Transverse colon (tissue), 4 donors: ENCODE data around the gene SLC2A13. TPM values are rescaled to one million over a fixed set of nuclear protein-coding genes. Genes with fewer than 3 reads are reported as not detected.

Experiments
- DNase-seq: peaks from one replicate; pipeline ENCODE4 v3.0.0-alpha.2; 2019
- H3K27ac ChIP-seq, 4 donors: fragments of 200-600 bp; sonication (generic); 2 replicates each; pipeline ENCODE4 v1.5.1; 2016 to 2018; ENCODE audit warnings: inconsistent platforms in 4 of 4
- H3K27me3 ChIP-seq: fragments of 200-600 bp; sonication (generic); 2 replicates; pipeline ENCODE4 v1.5.1; 2017; ENCODE audit warnings: inconsistent platforms
- H3K36me3 ChIP-seq, 4 donors: fragments of 200-600 bp; sonication (generic); 2 replicates each; pipeline ENCODE4 v1.5.1; 2017 to 2019; ENCODE audit warnings: inconsistent platforms in 4 of 4
- H3K4me1 ChIP-seq, 4 donors: fragments of 200-600 bp; sonication (generic); 2 replicates each; pipeline ENCODE4 v1.5.1; 2017 to 2020; ENCODE audit warnings: inconsistent platforms in 4 of 4
- H3K4me3 ChIP-seq, 4 donors: fragments of 200-600 bp; sonication (generic); 1 replicate in 1 of 4; 2 replicates in 3 of 4; pipeline versions ENCODE4 v1.5.1 to v1.6.1; 2017 to 2019; ENCODE audit warnings: inconsistent platforms in 4 of 4
- H3K9me3 ChIP-seq, 2 donors: fragments of 200-600 bp; sonication (generic); 2 replicates each; pipeline ENCODE4 v1.5.1; 2017 to 2019; ENCODE audit warnings: inconsistent platforms in 2 of 2
- EP300 ChIP-seq: sonication (generic); formaldehyde crosslinking; IDR thresholded peaks from one replicate; pipeline ENCODE4 v1.6.1; 2017; ENCODE audit warnings: antibody characterized with exemption, low read depth
- POLR2A ChIP-seq: fragments of 450-650 bp; IDR thresholded peaks from one replicate; pipeline ENCODE4 v1.6.1; 2016; ENCODE audit warnings: antibody characterized with exemption, mild to moderate bottlenecking, moderate library complexity
- POLR2AphosphoS5 ChIP-seq, 3 donors: sonication (generic); formaldehyde crosslinking; IDR thresholded peaks; one replicate each; pipeline ENCODE4 v1.6.1; 2016; ENCODE audit warnings: antibody characterized with exemption in 3 of 3
- WGBS, 2 donors: methylation state at CpG; one replicate each; pipeline ENCODE4 v1.1.5; 2018; ENCODE audit warnings: low coverage in 1 of 2; 5-methylcytosine and 5-hydroxymethylcytosine counted together
- in situ Hi-C, 4 donors: fragments of 200-750 bp; cut with MboI; loops; one replicate each; pipeline versions ENCODE4 v1.15.0 to v1.15.1; 2017; ENCODE audit warnings: low sequenced_read_pairs in 3 of 4, low pct_ligation_motif_present in 1 of 4, low pct_unique_long_range_greater_than_20kb in 1 of 4
- intact Hi-C: fragments of 100-400 bp; cut with DNase I; formaldehyde crosslinking; loops from one replicate; pipeline ENCODE4 v1.15.1; 2023; ENCODE audit warnings: low total_unique reads
- total RNA-seq, 4 donors: library from RNA; depleted of rRNA; stranded (reverse); fragments of >200 nt; gene quantifications; one replicate each; pipeline ENCODE4 v1.1.0, GENCODE V29; 2016
- TF ChIP-seq, protein P1 (sequence below), 5 experiments: fragments of 200-600 bp in 3 of 5; fragments of 450-650 bp in 2 of 5; sonication (generic) in 3 of 5; IDR thresholded peaks; 1 replicate in 2 of 5; 2 replicates in 3 of 5; pipeline ENCODE4 v1.5.1; 2016 to 2017; ENCODE audit warnings: antibody characterized with exemption in 5 of 5, inconsistent platforms in 3 of 5, mild to moderate bottlenecking in 2 of 5, moderate library complexity in 1 of 5

SLC2A13 gene
- total RNA-seq, 4 donors from 2014 or later, result 31.8 to 70.7 (median 46.8) TPM

DNA sequence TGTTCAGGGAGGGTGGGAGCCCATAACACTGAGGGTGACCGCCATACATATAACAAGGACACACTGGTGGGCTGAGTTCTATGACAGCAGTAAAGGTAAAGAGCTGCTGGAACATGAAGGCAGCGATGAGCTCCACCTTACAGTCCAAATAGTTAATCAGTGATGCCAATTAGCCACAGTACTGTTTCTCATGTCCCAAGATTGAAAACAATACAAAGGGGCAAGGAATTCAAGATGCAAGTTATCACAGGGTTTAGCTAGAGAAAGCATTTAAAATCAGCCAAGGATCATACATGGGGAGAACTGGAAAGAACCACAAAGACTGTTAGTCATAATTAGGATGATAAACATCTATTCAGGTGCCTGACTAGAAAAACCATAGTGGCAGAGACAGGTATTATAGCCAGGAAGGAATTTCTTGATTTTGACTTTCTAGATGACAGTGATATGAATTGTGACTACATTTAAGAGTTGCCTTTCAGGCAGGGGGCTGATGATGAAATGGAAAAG, 221.2 kb downstream of the SLC2A13 start:
- H3K4me3 ChIP-seq, result no peak overlapping the region
- intact Hi-C loops, result no loop called here
- no peaks in the 10 kb centered on the region for H3K27me3 ChIP-seq
- WGBS, 2 donors, result 94 to 100% methylated on average over 2 of the region's 2 CpGs
- no peak for DNase-seq
- H3K4me1 ChIP-seq, result no peaks in the 10 kb centered on the region
- in situ Hi-C loops, result no loop called here
- H3K9me3 ChIP-seq, result no peaks in the 10 kb centered on the region
- TF ChIP-seq POLR2A (no peak), POLR2AphosphoS5 (IDR thresholded peaks at IDR 0.05) (no peak), EP300 (no peak)
- TF ChIP-seq, protein P1, sequence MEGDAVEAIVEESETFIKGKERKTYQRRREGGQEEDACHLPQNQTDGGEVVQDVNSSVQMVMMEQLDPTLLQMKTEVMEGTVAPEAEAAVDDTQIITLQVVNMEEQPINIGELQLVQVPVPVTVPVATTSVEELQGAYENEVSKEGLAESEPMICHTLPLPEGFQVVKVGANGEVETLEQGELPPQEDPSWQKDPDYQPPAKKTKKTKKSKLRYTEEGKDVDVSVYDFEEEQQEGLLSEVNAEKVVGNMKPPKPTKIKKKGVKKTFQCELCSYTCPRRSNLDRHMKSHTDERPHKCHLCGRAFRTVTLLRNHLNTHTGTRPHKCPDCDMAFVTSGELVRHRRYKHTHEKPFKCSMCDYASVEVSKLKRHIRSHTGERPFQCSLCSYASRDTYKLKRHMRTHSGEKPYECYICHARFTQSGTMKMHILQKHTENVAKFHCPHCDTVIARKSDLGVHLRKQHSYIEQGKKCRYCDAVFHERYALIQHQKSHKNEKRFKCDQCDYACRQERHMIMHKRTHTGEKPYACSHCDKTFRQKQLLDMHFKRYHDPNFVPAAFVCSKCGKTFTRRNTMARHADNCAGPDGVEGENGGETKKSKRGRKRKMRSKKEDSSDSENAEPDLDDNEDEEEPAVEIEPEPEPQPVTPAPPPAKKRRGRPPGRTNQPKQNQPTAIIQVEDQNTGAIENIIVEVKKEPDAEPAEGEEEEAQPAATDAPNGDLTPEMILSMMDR (IDR thresholded peaks at IDR 0.05), result no peak
- no peak overlapping the region for H3K27ac ChIP-seq
- no peaks in the 10 kb centered on the region for H3K36me3 ChIP-seq

DNA sequence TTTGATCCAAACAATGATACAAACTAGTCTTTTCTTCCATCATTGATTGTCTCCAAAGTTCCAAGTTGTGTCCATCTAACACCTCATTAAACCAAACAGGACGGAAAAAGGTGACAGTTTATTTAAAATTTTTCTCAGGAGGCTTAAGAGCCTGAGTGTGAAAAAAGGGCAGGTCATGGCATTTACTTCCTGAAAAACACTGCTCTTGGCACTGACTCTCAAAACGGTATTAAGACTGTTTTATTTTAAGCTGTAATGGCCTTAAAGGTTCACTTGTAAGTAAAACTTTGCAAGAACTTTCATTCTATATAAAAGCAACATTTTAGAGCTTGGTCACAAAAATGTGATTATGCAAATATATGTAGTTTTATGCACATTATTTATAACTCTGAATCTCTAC, 222.5 kb downstream of the SLC2A13 start:
- intact Hi-C loops, result no loop called here
- Histone ChIP-seq H3K4me3 (no peak overlapping the region), H3K27me3 (no peaks in the 10 kb centered on the region), H3K36me3 (no peaks in the 10 kb centered on the region), H3K9me3 (peaks cover 9 to 11% of the 10 kb centered on the region in 2 donors), H3K27ac (no peak overlapping the region), H3K4me1 (no peaks in the 10 kb centered on the region)
- in situ Hi-C loops, result no loop called here
- TF ChIP-seq, protein P1 (IDR thresholded peaks at IDR 0.05), result no peak
- TF ChIP-seq EP300 (no peak), POLR2AphosphoS5 (IDR thresholded peaks at IDR 0.05) (no peak), POLR2A (no peak)
- WGBS, 2 donors, result 55 to 66% methylated on average over 2 of the region's 2 CpGs
- no peak for DNase-seq

DNA sequence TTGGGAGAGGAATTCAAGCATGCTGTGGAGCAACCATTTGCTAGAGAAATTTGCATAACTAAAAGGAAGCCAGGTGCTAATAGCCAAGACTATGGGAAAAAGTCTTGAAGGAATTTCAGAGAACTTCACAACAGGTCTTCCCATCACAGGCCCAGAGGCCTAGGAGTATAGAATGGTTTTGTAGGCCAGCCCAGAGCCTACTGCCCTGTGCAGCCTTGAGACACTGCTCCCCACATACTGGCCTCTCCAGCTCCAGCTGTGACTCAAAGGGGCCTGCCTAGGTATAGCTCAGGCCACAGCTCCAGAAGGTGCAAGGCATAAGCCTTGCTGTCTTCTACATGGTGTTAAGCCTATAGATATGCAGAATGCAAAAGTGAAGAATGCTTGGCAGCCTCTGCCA, 227.1 kb downstream of the SLC2A13 start:
- no peak overlapping the region for H3K4me3 ChIP-seq
- peaks cover 10 to 11% of the 10 kb centered on the region in 2 donors for H3K9me3 ChIP-seq
- in situ Hi-C loops (no loop called here), intact Hi-C loops (no loop called here)
- TF ChIP-seq, protein P1 (IDR thresholded peaks at IDR 0.05), result no peak
- TF ChIP-seq EP300 (no peak), POLR2A (no peak), POLR2AphosphoS5 (IDR thresholded peaks at IDR 0.05) (no peak)
- no peak for DNase-seq
- H3K27ac ChIP-seq, result no peak overlapping the region
- H3K36me3 ChIP-seq, result no peaks in the 10 kb centered on the region
- no peaks in the 10 kb centered on the region for H3K27me3 ChIP-seq
- no peaks in the 10 kb centered on the region for H3K4me1 ChIP-seq

DNA sequence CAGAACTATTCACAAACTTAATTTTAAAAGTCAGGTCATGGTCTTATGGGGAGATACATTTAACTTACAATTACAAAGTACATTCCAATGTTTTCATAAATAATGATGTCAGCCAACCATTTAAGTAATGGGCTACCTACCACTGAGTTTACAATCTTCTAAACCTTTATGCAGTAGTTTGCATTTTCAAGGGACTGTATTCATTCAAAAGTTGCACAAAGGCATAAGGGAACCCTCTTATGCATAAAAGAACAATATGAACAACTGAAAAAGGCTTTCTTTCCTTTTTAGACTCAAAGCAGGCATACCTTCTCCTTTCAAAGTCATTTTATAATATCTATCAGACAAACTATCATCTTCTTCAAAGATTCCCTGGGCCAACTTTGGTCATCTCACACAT, 230.2 kb downstream of the SLC2A13 start:
- intact Hi-C loops (no loop called here), in situ Hi-C loops (no loop called here)
- H3K36me3 ChIP-seq, result no peaks in the 10 kb centered on the region
- H3K4me1 ChIP-seq, result no peaks in the 10 kb centered on the region
- no peaks in the 10 kb centered on the region for H3K27me3 ChIP-seq
- no peak for TF ChIP-seq EP300
- no peak for TF ChIP-seq POLR2AphosphoS5 (IDR thresholded peaks at IDR 0.05)
- TF ChIP-seq, protein P1 (IDR thresholded peaks at IDR 0.05), result no peak
- TF ChIP-seq POLR2A, result no peak
- no peak for DNase-seq
- H3K4me3 ChIP-seq, result no peak overlapping the region
- peaks cover 10 to 11% of the 10 kb centered on the region in 2 donors for H3K9me3 ChIP-seq
- H3K27ac ChIP-seq, result no peak overlapping the region
